ENCODE measurements around the gene CX3CL1. TPM values are rescaled to one million over a fixed set of nuclear protein-coding genes. Genes with fewer than 3 reads are reported as not detected.

The CX3CL1 gene
- total and polyA plus RNA-seq, 2 of the 13 experiments (the other 11 are each of a cell fraction or from before 2014, with no cell fraction given), result 57.3 to 60.8 TPM

DNA sequence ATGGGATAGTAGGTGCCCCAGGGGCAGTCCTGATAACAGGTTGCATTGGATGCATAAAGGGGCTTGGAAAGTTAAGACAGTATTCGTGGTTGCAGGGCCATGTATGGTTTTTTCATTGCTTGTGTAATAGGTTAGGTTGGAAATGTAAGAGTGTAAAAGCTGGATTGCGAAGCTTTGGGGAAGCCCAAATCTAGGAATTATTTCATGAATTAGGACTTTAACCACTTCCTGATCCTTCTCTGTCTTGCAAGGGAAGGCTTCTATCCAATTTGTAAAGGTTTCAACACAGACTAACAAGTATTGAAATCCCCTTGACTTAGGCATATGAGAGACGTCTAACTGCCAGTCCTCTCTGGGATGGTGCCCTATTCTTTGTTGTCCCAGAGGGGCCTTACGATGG is 24.5 kb downstream of the CX3CL1 start:
- Histone ChIP-seq H3K9me3 (ENCODE audit: low read length) (no peaks in the 10 kb centered on the region), H4K20me1 (ENCODE audit: insufficient read depth, low read length) (no peaks in the 10 kb centered on the region), H3K4me2 (ENCODE audit: low read depth, low read length) (no peak overlapping the region), H3K9ac (ENCODE audit: insufficient read depth, low read depth, low read length) (no peak overlapping the region), H3K27me3 (ENCODE audit: control insufficient read depth in 1 of 2, insufficient read depth in 2 of 2, low read length in 2 of 2) (peaks cover 2 to 7% of the 10 kb centered on the region in 2 experiments; a peak in 3 of 5 replicates), H3K27ac (ENCODE audit: extremely low read length, insufficient read depth, low read length) (no peak overlapping the region), H3K36me3 (replicated peaks in 1 of 2; ENCODE audit: control insufficient read depth in 1 of 2, insufficient read depth in 2 of 2, low read length in 2 of 2) (no peaks in the 10 kb centered on the region), H3K4me1 (ENCODE audit: insufficient read depth, low read length) (peaks cover 6% of the 10 kb centered on the region; the same call in 1 of the 2 replicates), H3K4me3 (replicated peaks in 1 of 3; ENCODE audit: insufficient read depth in 1 of 3, low read depth in 2 of 3, low read length in 3 of 3) (no peak overlapping the region), H3K79me2 (ENCODE audit: insufficient read depth, low read length) (no peaks in the 10 kb centered on the region), H2AFZ (ENCODE audit: low read length) (no peak overlapping the region)
- ATAC-seq, result no peak
- intact Hi-C loops (cut with micrococcal nuclease; ENCODE audit: unreplicated experiment), result no loop called here
- BruUV-seq (replicated peaks), result no TSS peak
- in situ Hi-C loops (cut with HindIII; ENCODE audit: extremely low pct_ligation_motif_present, low pct_unique_long_range_greater_than_20kb), result no loop called here
- DNase-seq (ENCODE audit: low spot score), result no peak
- ChIA-PET CTCF (ENCODE audit: low intra/inter-chr PET ratio, low total read pairs) (no interaction called here), POLR2A (no interaction called here)
- WGBS (ENCODE audit: low lambda C conversion rate), result 64% methylated on average over 4 of the region's 4 CpGs
- FAIRE-seq, result no peak
- TF ChIP-seq SNRNP70 (IDR thresholded peaks at IDR 0.05; ENCODE audit: low read depth, low read length) (no peak), ZNF644 (CRISPR knock-in tag; IDR thresholded peaks at IDR 0.05; ENCODE audit: low read depth) (no peak), ZNF44 (CRISPR knock-in tag; IDR thresholded peaks at IDR 0.05) (no peak), TP53 (CRISPR knock-in tag; conservative IDR thresholded peaks at IDR 0.05) (no peak), RBAK (CRISPR knock-in tag; IDR thresholded peaks at IDR 0.05) (no peak), NR2C2 (CRISPR knock-in tag; IDR thresholded peaks at IDR 0.05; ENCODE audit: borderline replicate concordance) (no peak), ZNF724P (CRISPR knock-in tag; IDR thresholded peaks at IDR 0.05; ENCODE audit: borderline replicate concordance) (no peak), IRX3 (CRISPR knock-in tag; IDR thresholded peaks at IDR 0.05; ENCODE audit: borderline replicate concordance, low read depth) (no peak), CBX2 (IDR thresholded peaks at IDR 0.05; ENCODE audit: low read depth, low read length) (no peak), CBX2 (CRISPR knock-in tag; IDR thresholded peaks at IDR 0.05; ENCODE audit: low read depth) (no peak), RAD51 (IDR thresholded peaks at IDR 0.05; ENCODE audit: borderline replicate concordance) (no peak), ZNF652 (CRISPR knock-in tag; IDR thresholded peaks at IDR 0.05; ENCODE audit: borderline replicate concordance, low read depth) (no peak)
- TF ChIP-seq, protein P1, sequence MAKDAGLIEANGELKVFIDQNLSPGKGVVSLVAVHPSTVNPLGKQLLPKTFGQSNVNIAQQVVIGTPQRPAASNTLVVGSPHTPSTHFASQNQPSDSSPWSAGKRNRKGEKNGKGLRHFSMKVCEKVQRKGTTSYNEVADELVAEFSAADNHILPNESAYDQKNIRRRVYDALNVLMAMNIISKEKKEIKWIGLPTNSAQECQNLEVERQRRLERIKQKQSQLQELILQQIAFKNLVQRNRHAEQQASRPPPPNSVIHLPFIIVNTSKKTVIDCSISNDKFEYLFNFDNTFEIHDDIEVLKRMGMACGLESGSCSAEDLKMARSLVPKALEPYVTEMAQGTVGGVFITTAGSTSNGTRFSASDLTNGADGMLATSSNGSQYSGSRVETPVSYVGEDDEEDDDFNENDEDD (CRISPR knock-in tag; IDR thresholded peaks at IDR 0.05; ENCODE audit: borderline replicate concordance), result no peak

Measured in HepG2 (cell line).